GM12878 (cell line): ENCODE data around the gene DDX24. TPM values are rescaled to one million over a fixed set of nuclear protein-coding genes. Genes with fewer than 3 reads are reported as not detected.
A peak's percentile ranks its signal among the peaks of the same experiment; 100 is the strongest.

Experiments
- BRCA1 ChIP-seq: IDR thresholded peaks from 2 replicates; pipeline ENCODE4 v1.6.1; 2011; ENCODE audit warnings: low read depth, low read length, improper control_type of control experiment
- IKZF2 ChIP-seq, 2 experiments: fragments of 450-650 bp; IDR thresholded peaks; 2 replicates each; pipeline ENCODE4 v1.6.1; 2017; ENCODE audit warnings: mild to moderate bottlenecking in 2 of 2, moderate library complexity in 2 of 2
- NRF1 ChIP-seq: conservative IDR thresholded peaks from 2 replicates; pipeline ENCODE4 v1.6.1; 2011; ENCODE audit warnings: mild to moderate bottlenecking, low read depth, low read length, improper control_type of control experiment
- RAD21 ChIP-seq: IDR thresholded peaks from 2 replicates; pipeline ENCODE4 v1.6.1; 2011; ENCODE audit warnings: mild to moderate bottlenecking, low read depth, low read length, moderate library complexity; ENCODE audit not compliant: insufficient read depth
- ZBTB40 ChIP-seq: fragments of 450-650 bp; IDR thresholded peaks from 2 replicates; pipeline ENCODE4 v1.6.1; 2016; ENCODE audit warnings: mild to moderate bottlenecking, moderate library complexity, borderline replicate concordance
- ZNF622 ChIP-seq: fragments of 450-650 bp; IDR thresholded peaks from 2 replicates; pipeline ENCODE4 v1.6.1; 2017; ENCODE audit warnings: mild to moderate bottlenecking, inconsistent platforms
- polyA plus RNA-seq, 11 experiments: library from polyadenylated mRNA; depleted of rRNA in 4 of 11; unstranded in 6 of 11; stranded (reverse) in 5 of 11; fragments of >200 nt; fragmentation: Nextera tagmentation in 4 of 11; fragmentation: Illumina TruSeq in 1 of 11; extraction: Ambion mirVana in 4 of 11; extraction: Trizol in 1 of 11; gene quantifications; 1 replicate in 1 of 11; 2 replicates in 10 of 11; pipeline versions ENCODE4 v1.2.1 to v1.2.3, GENCODE V29; 2011 to 2016; ENCODE audit warnings: inconsistent platforms in 2 of 11, missing spikeins in 2 of 11, low read depth in 1 of 11
- total RNA-seq, 4 experiments: library from RNA; depleted of rRNA in 3 of 4; stranded (reverse); fragments of >200 nt in 3 of 4; fragmentation: Illumina TruSeq in 1 of 4; extraction: Trizol in 1 of 4; gene quantifications; 2 replicates each; pipeline versions ENCODE4 v1.2.1 to v1.2.3, GENCODE V29; 2013 to 2021
- TF ChIP-seq, protein P1 (sequence below): fragments of 450-650 bp; formaldehyde crosslinking; IDR thresholded peaks from 2 replicates; pipeline ENCODE4 v1.5.0; 2022; ENCODE audit warnings: mild to moderate bottlenecking, missing genetic modification characterization

Gene DDX24
- total and polyA plus RNA-seq, 10 of the 15 experiments (the other 5 are each of a cell fraction or from before 2014, with no cell fraction given), result 137 to 266 (median 184) TPM

- no peak for TF ChIP-seq BRCA1
- peak; percentile 16; the same call in 1 of the 2 replicates for TF ChIP-seq ZBTB40
- no peak for TF ChIP-seq NRF1
- 0 out of 4 replicates have a peak, but pooled peaks of 1 of the 2 experiments have one; percentile 4 for TF ChIP-seq IKZF2 (IDR thresholded peaks at IDR 0.05)
- TF ChIP-seq, protein P1, sequence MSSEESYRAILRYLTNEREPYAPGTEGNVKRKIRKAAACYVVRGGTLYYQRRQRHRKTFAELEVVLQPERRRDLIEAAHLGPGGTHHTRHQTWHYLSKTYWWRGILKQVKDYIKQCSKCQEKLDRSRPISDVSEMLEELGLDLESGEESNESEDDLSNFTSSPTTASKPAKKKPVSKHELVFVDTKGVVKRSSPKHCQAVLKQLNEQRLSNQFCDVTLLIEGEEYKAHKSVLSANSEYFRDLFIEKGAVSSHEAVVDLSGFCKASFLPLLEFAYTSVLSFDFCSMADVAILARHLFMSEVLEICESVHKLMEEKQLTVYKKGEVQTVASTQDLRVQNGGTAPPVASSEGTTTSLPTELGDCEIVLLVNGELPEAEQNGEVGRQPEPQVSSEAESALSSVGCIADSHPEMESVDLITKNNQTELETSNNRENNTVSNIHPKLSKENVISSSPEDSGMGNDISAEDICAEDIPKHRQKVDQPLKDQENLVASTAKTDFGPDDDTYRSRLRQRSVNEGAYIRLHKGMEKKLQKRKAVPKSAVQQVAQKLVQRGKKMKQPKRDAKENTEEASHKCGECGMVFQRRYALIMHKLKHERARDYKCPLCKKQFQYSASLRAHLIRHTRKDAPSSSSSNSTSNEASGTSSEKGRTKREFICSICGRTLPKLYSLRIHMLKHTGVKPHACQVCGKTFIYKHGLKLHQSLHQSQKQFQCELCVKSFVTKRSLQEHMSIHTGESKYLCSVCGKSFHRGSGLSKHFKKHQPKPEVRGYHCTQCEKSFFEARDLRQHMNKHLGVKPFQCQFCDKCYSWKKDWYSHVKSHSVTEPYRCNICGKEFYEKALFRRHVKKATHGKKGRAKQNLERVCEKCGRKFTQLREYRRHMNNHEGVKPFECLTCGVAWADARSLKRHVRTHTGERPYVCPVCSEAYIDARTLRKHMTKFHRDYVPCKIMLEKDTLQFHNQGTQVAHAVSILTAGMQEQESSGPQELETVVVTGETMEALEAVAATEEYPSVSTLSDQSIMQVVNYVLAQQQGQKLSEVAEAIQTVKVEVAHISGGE (CRISPR knock-in tag), result no peak
- TF ChIP-seq ZNF622, result no peak
- no peak for TF ChIP-seq RAD21
- TF ChIP-seq, all 136 proteins: peak for 7
Observed at GRCh38 chr14:94081386-94081820, 401 bp upstream of the DDX24 start (continued).
